Measurements from ENCODE around the gene POLD1.

DNA sequence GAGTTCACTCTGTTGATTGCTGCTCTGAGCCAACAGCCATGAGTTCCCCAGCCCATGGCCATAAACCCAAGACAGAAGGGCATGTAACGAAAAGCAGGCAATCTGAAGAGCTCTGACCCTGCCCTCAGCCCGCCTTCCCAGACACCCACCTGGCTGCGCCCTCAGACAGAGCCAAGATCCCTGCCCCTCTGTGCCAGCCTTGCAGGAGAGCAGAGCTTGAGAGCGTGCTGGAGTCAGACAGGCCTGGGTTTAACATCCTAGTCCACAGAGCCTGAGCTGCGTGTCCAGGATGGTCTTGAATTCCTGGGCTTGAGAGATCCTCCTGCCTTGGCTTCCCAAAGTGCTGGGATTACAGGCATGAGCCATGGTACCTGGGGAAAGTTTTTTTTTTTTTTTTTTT lies 73.2 kb downstream of the POLD1 start:
- TF ChIP-seq, protein P1, sequence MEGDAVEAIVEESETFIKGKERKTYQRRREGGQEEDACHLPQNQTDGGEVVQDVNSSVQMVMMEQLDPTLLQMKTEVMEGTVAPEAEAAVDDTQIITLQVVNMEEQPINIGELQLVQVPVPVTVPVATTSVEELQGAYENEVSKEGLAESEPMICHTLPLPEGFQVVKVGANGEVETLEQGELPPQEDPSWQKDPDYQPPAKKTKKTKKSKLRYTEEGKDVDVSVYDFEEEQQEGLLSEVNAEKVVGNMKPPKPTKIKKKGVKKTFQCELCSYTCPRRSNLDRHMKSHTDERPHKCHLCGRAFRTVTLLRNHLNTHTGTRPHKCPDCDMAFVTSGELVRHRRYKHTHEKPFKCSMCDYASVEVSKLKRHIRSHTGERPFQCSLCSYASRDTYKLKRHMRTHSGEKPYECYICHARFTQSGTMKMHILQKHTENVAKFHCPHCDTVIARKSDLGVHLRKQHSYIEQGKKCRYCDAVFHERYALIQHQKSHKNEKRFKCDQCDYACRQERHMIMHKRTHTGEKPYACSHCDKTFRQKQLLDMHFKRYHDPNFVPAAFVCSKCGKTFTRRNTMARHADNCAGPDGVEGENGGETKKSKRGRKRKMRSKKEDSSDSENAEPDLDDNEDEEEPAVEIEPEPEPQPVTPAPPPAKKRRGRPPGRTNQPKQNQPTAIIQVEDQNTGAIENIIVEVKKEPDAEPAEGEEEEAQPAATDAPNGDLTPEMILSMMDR (IDR thresholded peaks at IDR 0.05), result no peak
- no peak for TF ChIP-seq POLR2A (IDR thresholded peaks at IDR 0.05)
